CD4-positive, alpha-beta T cell (primary cell): ENCODE results near the gene SAMSN1. TPM values are rescaled to one million over a fixed set of nuclear protein-coding genes. Genes with fewer than 3 reads are reported as not detected.
A peak's percentile ranks its signal among the peaks of the same experiment; 100 is the strongest.

Source experiments
- ATAC-seq: fragments of 200-7000 bp; cut with Tn5 transposase; one replicate; pipeline ENCODE4 v1.10.0; 2022; ENCODE audit warnings: mild to moderate bottlenecking; ENCODE audit not compliant: poor library complexity
- CTCF ChIA-PET: fragments of 350-600 bp; sonication (Branson Sonifier 250); formaldehyde crosslinking; loops from one replicate; lab custom pipeline; 2021; ENCODE audit warnings: antibody characterized with exemption, inconsistent platforms; lab: Charles Lee
- POLR2A ChIA-PET: fragments of 350-600 bp; sonication (Branson Sonifier 250); formaldehyde crosslinking; loops from one replicate; lab custom pipeline; 2021; ENCODE audit warnings: antibody characterized with exemption, inconsistent platforms; lab: Charles Lee
- DNase-seq, 14 experiments: peaks; one replicate each; pipeline ENCODE4 v3.0.0-alpha.2; 2013 to 2020; ENCODE audit warnings: mixed read lengths in 2 of 14
- H3K27ac ChIP-seq, 2 donors: one replicate each; pipeline versions ENCODE4 v1.5.1 to v1.7.0; 2013; ENCODE audit warnings: low read length in 2 of 2, low read depth in 1 of 2, mild to moderate bottlenecking in 1 of 2
- H3K27me3 ChIP-seq, 2 experiments: 1 replicate in 1 of 2; 2 replicates in 1 of 2; pipeline versions ENCODE4 v1.6.1 to v1.7.0; 2013; ENCODE audit warnings: low read length in 2 of 2, control low read depth in 1 of 2, mild to moderate bottlenecking in 1 of 2, moderate library complexity in 1 of 2; ENCODE audit not compliant: insufficient read depth in 2 of 2, control insufficient read depth in 1 of 2
- H3K36me3 ChIP-seq: one replicate; pipeline ENCODE4 v1.6.1; 2013; ENCODE audit warnings: low read length, control low read depth; ENCODE audit not compliant: insufficient read depth
- H3K4me1 ChIP-seq: one replicate; pipeline ENCODE4 v1.6.1; 2013; ENCODE audit warnings: low read length, control low read depth; ENCODE audit not compliant: insufficient read depth
- H3K4me3 ChIP-seq: one replicate; pipeline ENCODE4 v1.5.1; 2013; ENCODE audit warnings: mild to moderate bottlenecking, low read length, moderate library complexity
- H3K9me3 ChIP-seq, 2 experiments: 1 replicate in 1 of 2; 2 replicates in 1 of 2; pipeline versions ENCODE4 v1.6.1 to v1.7.0; 2013; ENCODE audit warnings: low read length in 2 of 2, mild to moderate bottlenecking in 2 of 2, control low read depth in 1 of 2, moderate library complexity in 1 of 2; ENCODE audit not compliant: control insufficient read depth in 1 of 2, insufficient read depth in 1 of 2
- H3K27ac Mint-ChIP-seq: one replicate; pipeline ENCODE4 v1.8.0; 2020; ENCODE audit warnings: mixed read lengths
- H3K27me3 Mint-ChIP-seq: one replicate; pipeline ENCODE4 v1.8.0; 2021; ENCODE audit warnings: mixed read lengths
- H3K36me3 Mint-ChIP-seq: one replicate; pipeline ENCODE4 v1.8.0; 2021; ENCODE audit warnings: low read depth, mixed read lengths
- H3K4me1 Mint-ChIP-seq: one replicate; pipeline ENCODE4 v1.8.0; 2021; ENCODE audit warnings: low read depth, mixed read lengths
- H3K4me3 Mint-ChIP-seq: one replicate; pipeline ENCODE4 v1.8.0; 2020; ENCODE audit warnings: mild to moderate bottlenecking, mixed read lengths
- H3K9me3 Mint-ChIP-seq: one replicate; pipeline ENCODE4 v1.8.0; 2020; ENCODE audit warnings: mixed read lengths
- CTCF ChIP-seq: fragments of 200-600 bp; IDR thresholded peaks from one replicate; pipeline ENCODE4 v1.8.0; 2022; ENCODE audit warnings: antibody characterized with exemption, mild to moderate bottlenecking
- intact Hi-C, 2 experiments: fragments of 100-400 bp; cut with DNase I in 1 of 2; cut with micrococcal nuclease in 1 of 2; formaldehyde crosslinking; loops; one replicate each; pipeline versions ENCODE4 v1.15.1 to v1.9.0; 2023 to 2025; cut with DNase I, micrococcal nuclease
- total RNA-seq, 174 experiments: library from RNA in 2 of 174; stranded (reverse) in 2 of 174; gene quantifications; one replicate each; pipeline ENCODE4 v1.2.3 and lab custom pipeline; 2021 to 2026

The SAMSN1 gene
- total RNA-seq, 2 experiments from 2014 or later: 51.2 to 51.3 TPM

- ATAC-seq: no peak
- Mint-ChIP-seq H3K4me1 (peaks cover 67% of the 10 kb centered on the region), H3K27me3 (no peaks in the 10 kb centered on the region), H3K4me3 (no peak overlapping the region), H3K36me3 (no peaks in the 10 kb centered on the region), H3K9me3 (peaks cover 2% of the 10 kb centered on the region), H3K27ac (no peak overlapping the region)
- TF ChIP-seq CTCF: no peak
- no peaks in the 10 kb centered on the region for H3K36me3 ChIP-seq
- H3K4me3 ChIP-seq: no peak overlapping the region
- no peaks in the 10 kb centered on the region for H3K9me3 ChIP-seq
- intact Hi-C loops: loop anchor here in 1 of 2 experiments (10.0 kb wide), 1 partner anchor 1183 kb away; no protein-coding TSS in a partner anchor
- no peak overlapping the region for H3K27ac ChIP-seq
- no peak for DNase-seq
- POLR2A ChIA-PET: no interaction called here
- CTCF ChIA-PET: interaction anchor here (0.6 to 1.7 kb wide), 3 partner anchors 24 to 40 kb away, joined by 3 to 4 read pairs (median 3); no protein-coding TSS in a partner anchor
- no peaks in the 10 kb centered on the region for H3K27me3 ChIP-seq
- H3K4me1 ChIP-seq: peaks cover 14% of the 10 kb centered on the region
These were observed 5.6 kb upstream of the SAMSN1 start for GRCh38 chr21:14551741-14552140.

GRCh38 chr21:14550135-14550534 lies 4.0 kb upstream of the SAMSN1 start:
- Histone ChIP-seq H3K4me1 (peaks cover 19% of the 10 kb centered on the region), H3K27ac (peak overlapping the region in 1 of 2 donors; percentile 49), H3K9me3 (no peaks in the 10 kb centered on the region), H3K36me3 (no peaks in the 10 kb centered on the region), H3K27me3 (no peaks in the 10 kb centered on the region), H3K4me3 (no peak overlapping the region)
- ChIA-PET CTCF (interaction anchor here (0.6 to 1.7 kb wide), 3 partner anchors 8 to 41 kb away, joined by 3 to 4 read pairs (median 3); no protein-coding TSS in a partner anchor), POLR2A (interaction anchor here (0.8 to 1.7 kb wide), 5 partner anchors 9 to 188 kb away, joined by 3 to 7 read pairs (median 4); no protein-coding TSS in a partner anchor)
- H3K4me3 Mint-ChIP-seq: peak overlapping the region; percentile 49
- peak in 4 of 14 experiments; percentile 30 to 79 (median 60) for DNase-seq
- H3K27ac Mint-ChIP-seq: peak overlapping the region; percentile 50
- H3K9me3 Mint-ChIP-seq: peaks cover 2% of the 10 kb centered on the region
- H3K27me3 Mint-ChIP-seq: no peaks in the 10 kb centered on the region
- H3K36me3 Mint-ChIP-seq: peaks cover 10% of the 10 kb centered on the region
- peaks cover 60% of the 10 kb centered on the region for H3K4me1 Mint-ChIP-seq
- no peak for TF ChIP-seq CTCF
- peak; percentile 21 for ATAC-seq
- intact Hi-C loops: loop anchor here in 1 of 2 experiments (10.0 kb wide), 1 partner anchor 1185 kb away; no protein-coding TSS in a partner anchor

DNA sequence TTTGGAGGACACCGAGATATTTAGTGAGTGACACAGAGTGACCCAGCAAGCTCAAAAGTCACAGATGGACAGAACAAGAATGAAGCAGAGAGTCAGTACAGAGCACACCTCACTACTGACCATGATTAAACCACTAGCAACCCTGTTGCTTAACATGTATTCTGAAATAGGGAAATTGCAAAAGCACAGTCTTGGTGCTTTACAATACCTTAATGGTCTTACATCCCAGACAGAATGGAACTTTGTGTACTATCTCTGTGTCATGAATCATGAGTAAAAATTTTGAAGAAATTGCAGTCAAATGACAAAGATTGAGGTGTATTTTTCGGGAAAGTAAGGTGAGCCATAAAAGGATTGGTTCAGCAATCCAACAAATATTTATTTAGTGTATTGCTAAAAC lies 2.7 kb upstream of the SAMSN1 start:
- Mint-ChIP-seq H3K36me3 (peaks cover 15% of the 10 kb centered on the region), H3K27me3 (no peaks in the 10 kb centered on the region), H3K4me3 (peak overlapping the region; percentile 39), H3K27ac (peak overlapping the region; percentile 50), H3K9me3 (peaks cover 2% of the 10 kb centered on the region), H3K4me1 (peaks cover 61% of the 10 kb centered on the region)
- ATAC-seq (no peak), DNase-seq (peak in 2 of 14 experiments; percentile 43 to 49)
- H3K36me3 ChIP-seq: no peaks in the 10 kb centered on the region
- no peaks in the 10 kb centered on the region for H3K9me3 ChIP-seq
- intact Hi-C loops: loop anchor here (5.0 to 10.0 kb wide), 4 partner anchors 41 to 186 kb away; partner anchors contain the start of gene HSPA13 (in 1 of the 2)
- ChIA-PET POLR2A (no interaction called here), CTCF (no interaction called here)
- peaks cover 17% of the 10 kb centered on the region for H3K4me1 ChIP-seq
- H3K27me3 ChIP-seq: no peaks in the 10 kb centered on the region
- no peak for TF ChIP-seq CTCF
- no peak overlapping the region for H3K4me3 ChIP-seq
- no peak overlapping the region for H3K27ac ChIP-seq
